B cell (primary cell): ENCODE results near the gene SNX17. TPM values are rescaled to one million over a fixed set of nuclear protein-coding genes. Genes with fewer than 3 reads are reported as not detected.

ENCODE experiments used
- ATAC-seq: fragments of 200-7000 bp; cut with Tn5 transposase; one replicate; pipeline ENCODE4 v1.10.0; 2021; ENCODE audit warnings: low read depth, mild to moderate bottlenecking, moderate number of reproducible peaks, moderate library complexity
- CTCF ChIA-PET: fragments of 350-600 bp; sonication (Branson Sonifier 250); formaldehyde crosslinking; loops from one replicate; lab custom pipeline; 2021; ENCODE audit warnings: antibody characterized with exemption, inconsistent platforms; lab: Charles Lee
- POLR2A ChIA-PET: fragments of 350-600 bp; sonication (Branson Sonifier 250); formaldehyde crosslinking; loops from one replicate; lab custom pipeline; 2021; ENCODE audit warnings: antibody characterized with exemption; lab: Charles Lee
- DNase-seq: peaks from one replicate; pipeline ENCODE4 v3.0.0; 2013
- H2AFZ ChIP-seq: 2 replicates; pipeline ENCODE4 v1.6.1; 2012; ENCODE audit warnings: mild to moderate bottlenecking, low read depth, low read length; ENCODE audit not compliant: insufficient read depth, poor library complexity, severe bottlenecking
- H3K27ac ChIP-seq, 2 donors: 1 replicate in 1 of 2; 2 replicates in 1 of 2; pipeline ENCODE4 v1.5.1; 2012 to 2013; ENCODE audit warnings: low read length in 2 of 2, mild to moderate bottlenecking in 2 of 2, moderate library complexity in 1 of 2
- H3K27me3 ChIP-seq, 4 experiments: fragments of 200-600 bp in 1 of 4; sonication (generic) in 1 of 4; replicated peaks in 1 of 4; 1 replicate in 2 of 4; 2 replicates in 2 of 4; pipeline versions ENCODE4 v1.6.1 to v1.7.0; 2013 to 2016; ENCODE audit warnings: low read length in 3 of 4, mild to moderate bottlenecking in 2 of 4, mixed read lengths in 1 of 4, moderate library complexity in 1 of 4; ENCODE audit not compliant: insufficient read depth in 4 of 4, control insufficient read depth in 3 of 4; ENCODE audit errors: control extremely low read depth in 1 of 4
- H3K36me3 ChIP-seq, 2 experiments: replicated peaks in 1 of 2; 1 replicate in 1 of 2; 2 replicates in 1 of 2; pipeline versions ENCODE4 v1.6.1 to v1.7.1; 2013; ENCODE audit warnings: low read length in 1 of 2; ENCODE audit not compliant: insufficient read depth in 2 of 2, control insufficient read depth in 1 of 2; ENCODE audit errors: control extremely low read depth in 1 of 2, extremely low read depth in 1 of 2
- H3K4me1 ChIP-seq, 2 donors: fragments of 200-600 bp in 1 of 2; sonication (generic) in 1 of 2; 1 replicate in 1 of 2; 2 replicates in 1 of 2; pipeline versions ENCODE4 v1.5.1 to v1.6.1; 2013 to 2017; ENCODE audit warnings: low read length in 2 of 2; ENCODE audit not compliant: control insufficient read depth in 2 of 2, insufficient read depth in 2 of 2
- H3K4me2 ChIP-seq: replicated peaks from 2 replicates; pipeline ENCODE3; 2012; ENCODE audit warnings: mild to moderate bottlenecking, low read depth, low read length; ENCODE audit not compliant: poor library complexity, severe bottlenecking
- H3K4me3 ChIP-seq, 5 experiments: fragments of 200-600 bp in 1 of 5; sonication (generic) in 1 of 5; 1 replicate in 3 of 5; 2 replicates in 2 of 5; pipeline versions ENCODE4 v1.5.1 to v1.7.0; 2011 to 2016; ENCODE audit warnings: low read length in 4 of 5, mild to moderate bottlenecking in 4 of 5, low read depth in 2 of 5, control low read depth in 1 of 5, moderate library complexity in 1 of 5; ENCODE audit not compliant: insufficient read depth in 1 of 5; ENCODE audit errors: control extremely low read depth in 1 of 5, extremely low read depth in 1 of 5
- H3K79me2 ChIP-seq: fragments of 200-600 bp; sonication (generic); one replicate; pipeline ENCODE4 v1.6.0; 2016; ENCODE audit warnings: low read length; ENCODE audit not compliant: control insufficient read depth, insufficient read depth
- H3K9ac ChIP-seq: fragments of 200-600 bp; sonication (generic); 2 replicates; pipeline ENCODE4 v1.6.1; 2017; ENCODE audit warnings: mild to moderate bottlenecking, low read length, moderate library complexity
- H3K9me3 ChIP-seq, 3 donors: one replicate each; pipeline versions ENCODE4 v1.6.1 to v1.7.1; 2013; ENCODE audit warnings: low read length in 2 of 3; ENCODE audit not compliant: control insufficient read depth in 2 of 3, insufficient read depth in 1 of 3; ENCODE audit errors: control extremely low read depth in 1 of 3
- H4K20me1 ChIP-seq: 2 replicates; pipeline ENCODE4 v1.6.0; 2012; ENCODE audit warnings: mild to moderate bottlenecking, low read length; ENCODE audit not compliant: insufficient read depth, control insufficient read depth, poor library complexity, severe bottlenecking
- H3K27ac Mint-ChIP-seq: one replicate; pipeline ENCODE4 v1.8.0; 2021; ENCODE audit warnings: mixed read lengths
- H3K27me3 Mint-ChIP-seq: one replicate; pipeline ENCODE4 v1.8.0; 2021; ENCODE audit warnings: mixed read lengths
- H3K4me1 Mint-ChIP-seq: one replicate; pipeline ENCODE4 v1.8.0; 2021; ENCODE audit warnings: mixed read lengths
- H3K4me3 Mint-ChIP-seq: one replicate; pipeline ENCODE4 v1.8.0; 2021; ENCODE audit warnings: mixed read lengths
- H3K9me3 Mint-ChIP-seq: one replicate; pipeline ENCODE4 v1.8.0; 2022; ENCODE audit warnings: mixed read lengths; ENCODE audit not compliant: insufficient read depth
- CTCF ChIP-seq: fragments of 200-600 bp; IDR thresholded peaks from one replicate; pipeline ENCODE4 v1.8.0; 2022; ENCODE audit warnings: antibody characterized with exemption, mild to moderate bottlenecking
- EZH2 ChIP-seq: IDR thresholded peaks from 2 replicates; pipeline ENCODE4 v1.6.1; 2012; ENCODE audit warnings: borderline replicate concordance, low read depth, mild to moderate bottlenecking, moderate library complexity, low read length; ENCODE audit not compliant: insufficient read depth, poor library complexity, severe bottlenecking
- WGBS: methylation state at CpG from one replicate; pipeline ENCODE4 v1.1.5; 2013; ENCODE audit warnings: missing lambda C conversion rate; ENCODE audit not compliant: insufficient coverage; 5-methylcytosine and 5-hydroxymethylcytosine counted together
- intact Hi-C: fragments of 100-400 bp; cut with micrococcal nuclease; formaldehyde crosslinking; loops from one replicate; pipeline ENCODE4 v1.10.0; 2022
- polyA plus RNA-seq: library from polyadenylated mRNA; depleted of rRNA; stranded (reverse); fragments of >200 nt; gene quantifications from 2 replicates; pipeline ENCODE4 v1.2.3, GENCODE V29; 2012
- total RNA-seq, 2 donors: library from RNA; stranded (reverse); fragments of 120-200 nt in 1 of 2; gene quantifications; 1 replicate in 1 of 2; 2 replicates in 1 of 2; pipeline versions ENCODE4 v1.2.3 to v1.2.4, GENCODE V29; 2013 to 2022

SNX17 gene
- total and polyA plus RNA-seq, 2 donors (not counting 1 experiment from before 2014, with no cell fraction given), result 103 to 158 TPM

DNA sequence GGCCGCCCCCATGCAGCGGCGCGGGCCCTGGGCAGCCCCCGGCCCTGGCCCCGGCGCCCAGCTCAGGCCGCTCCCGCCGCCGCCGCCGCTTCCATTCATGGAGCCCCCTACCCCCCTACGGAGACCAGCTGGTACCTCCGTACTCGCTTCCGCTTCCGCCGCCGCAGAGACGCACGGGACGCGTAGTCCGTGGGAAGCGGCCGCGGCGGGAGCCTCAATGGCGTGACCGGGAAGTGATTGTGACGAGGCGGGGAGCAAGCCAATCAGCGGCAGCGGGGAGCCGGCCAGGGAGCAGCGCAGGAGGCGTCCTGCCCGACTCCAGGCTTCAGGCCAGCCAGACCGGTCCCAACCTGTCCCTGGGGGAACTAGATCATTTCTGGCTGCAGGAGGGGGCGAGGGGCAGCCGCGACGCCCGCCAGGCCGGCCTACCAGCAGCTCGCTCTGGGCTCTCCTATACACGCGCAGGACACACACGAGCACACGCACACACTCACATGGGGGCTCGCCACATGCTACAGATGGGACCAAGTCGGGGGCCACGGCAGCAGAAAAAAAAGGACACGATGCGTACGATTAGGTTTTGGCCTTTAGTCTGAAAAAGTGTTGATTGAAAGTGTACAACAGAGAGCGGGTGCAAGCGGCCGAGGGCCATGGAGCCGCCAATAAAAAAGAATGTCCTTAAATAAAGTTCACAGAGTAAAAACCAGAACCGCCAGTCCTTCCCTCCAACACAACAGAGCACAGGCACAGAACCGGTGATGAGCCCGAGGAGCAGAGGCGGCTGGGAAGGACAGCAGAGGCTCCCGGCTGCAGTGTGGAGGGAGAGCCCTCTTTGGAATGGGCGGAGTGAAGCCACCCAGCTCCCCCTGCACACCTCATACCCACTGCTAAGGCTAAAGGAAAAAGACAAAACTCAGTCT is 10.5 kb downstream of the SNX17 start, which contains the start of gene ZNF513:
Gene ZNF513 (minus strand): TSS at position 109 of the 920 bp plus-strand sequence. CDS start 208 bp downstream, outside the sequence.
- WGBS, result 11% methylated on average over 50 of the region's 67 CpGs
- Histone ChIP-seq H3K36me3 (peaks cover 7 to 63% of the 10 kb centered on the region in 2 experiments), H3K27ac (peak within 1 kb of the TSS; percentile 56 to 94), H3K79me2 (peaks cover 44% of the 10 kb centered on the region), H3K4me1 (peaks cover 16 to 20% of the 10 kb centered on the region in 2 donors), H3K4me2 (peak within 1 kb of the TSS; percentile 88), H4K20me1 (peaks cover 31% of the 10 kb centered on the region), H3K9me3 (no peaks in the 10 kb centered on the region), H3K9ac (peak within 1 kb of the TSS; percentile 78), H2AFZ (peak within 1 kb of the TSS; percentile 92), H3K4me3 (peak within 1 kb of the TSS; percentile 40 to 66 (median 63)), H3K27me3 (no peaks in the 10 kb centered on the region)
- Mint-ChIP-seq H3K27ac (peak within 1 kb of the TSS; percentile 96), H3K27me3 (no peaks in the 10 kb centered on the region), H3K9me3 (no peaks in the 10 kb centered on the region), H3K4me1 (peaks cover 30% of the 10 kb centered on the region), H3K4me3 (peak within 1 kb of the TSS; percentile 94)
- ATAC-seq (peak; percentile 94), DNase-seq (peak; percentile 92)
- intact Hi-C loops, result loop anchor here (1.0 to 2.0 kb wide), 7 partner anchors 11 to 248 kb away; partner anchors contain the start of genes CCDC121, EIF2B4, GPN1 and GTF3C2
- TF ChIP-seq CTCF, result no peak
- TF ChIP-seq EZH2, result no peak
- POLR2A ChIA-PET, result interaction anchor here (0.6 to 2.6 kb wide), 7 partner anchors 10 to 169 kb away, joined by 3 to 36 read pairs (median 5); partner anchors contain the start of genes ATRAID, EIF2B4, GTF3C2 and MPV17
- CTCF ChIA-PET, result interaction anchor here (1.5 to 2.4 kb wide), 5 partner anchors 10 to 78 kb away, joined by 3 to 12 read pairs (median 7); partner anchors contain the start of genes NRBP1, PPM1G and SNX17
